Measurements from ENCODE around the gene MACF1.

Gene MACF1

GRCh38 chr1:39381839-39382238 lies 177.3 kb downstream of the MACF1 start:
- in situ Hi-C loops (cut with MboI; ENCODE audit: low sequenced_read_pairs, unreplicated experiment), result no loop called here
- no peak for DNase-seq (ENCODE audit: low spot score)
- TF ChIP-seq CTCF (IDR thresholded peaks at IDR 0.05; ENCODE audit: borderline replicate concordance, control extremely low read depth, extremely low read depth, insufficient read depth, missing control alignments), result no peak

GRCh38 chr1:39384305-39384704 lies 179.8 kb downstream of the MACF1 start:
- no peak for DNase-seq (ENCODE audit: low spot score)
- in situ Hi-C loops (cut with MboI; ENCODE audit: low sequenced_read_pairs, unreplicated experiment), result no loop called here
- no peak for TF ChIP-seq CTCF (IDR thresholded peaks at IDR 0.05; ENCODE audit: borderline replicate concordance, control extremely low read depth, extremely low read depth, insufficient read depth, missing control alignments)

GRCh38 chr1:39385067-39385988 lies 180.8 kb downstream of the MACF1 start:
- no peak for DNase-seq (ENCODE audit: low spot score)
- in situ Hi-C loops (cut with MboI; ENCODE audit: low sequenced_read_pairs, unreplicated experiment), result no loop called here

GRCh38 chr1:39386997-39387396 lies 182.5 kb downstream of the MACF1 start:
- DNase-seq (ENCODE audit: low spot score), result no peak
- in situ Hi-C loops (cut with MboI; ENCODE audit: low sequenced_read_pairs, unreplicated experiment), result no loop called here

More at GRCh38 chr1:39385067-39385988, 180.8 kb downstream of the MACF1 start:
- TF ChIP-seq CTCF (IDR thresholded peaks at IDR 0.05; ENCODE audit: borderline replicate concordance, control extremely low read depth, extremely low read depth, insufficient read depth, missing control alignments), result no peak

GRCh38 chr1:39387452-39387851 lies 183.0 kb downstream of the MACF1 start:
- in situ Hi-C loops (cut with MboI; ENCODE audit: low sequenced_read_pairs, unreplicated experiment), result no loop called here
- TF ChIP-seq CTCF (IDR thresholded peaks at IDR 0.05; ENCODE audit: borderline replicate concordance, control extremely low read depth, extremely low read depth, insufficient read depth, missing control alignments), result no peak
- DNase-seq (ENCODE audit: low spot score), result no peak

More at GRCh38 chr1:39386997-39387396, 182.5 kb downstream of the MACF1 start:
- TF ChIP-seq CTCF (IDR thresholded peaks at IDR 0.05; ENCODE audit: borderline replicate concordance, control extremely low read depth, extremely low read depth, insufficient read depth, missing control alignments), result no peak

- DNase-seq (ENCODE audit: low spot score), result no peak
- TF ChIP-seq CTCF (IDR thresholded peaks at IDR 0.05; ENCODE audit: borderline replicate concordance, control extremely low read depth, extremely low read depth, insufficient read depth, missing control alignments), result no peak
- in situ Hi-C loops (cut with MboI; ENCODE audit: low sequenced_read_pairs, unreplicated experiment), result no loop called here
Measured at GRCh38 chr1:39391691-39392679, 187.5 kb downstream of the MACF1 start.

Measured in GM13976 (cell line).